HepG2 (cell line): ENCODE data around the gene CAPZA2. TPM values are rescaled to one million over a fixed set of nuclear protein-coding genes. Genes with fewer than 3 reads are reported as not detected.

Source experiments
- ATAC-seq: fragments of 200-7000 bp; cut with Tn5 transposase; 3 replicates; pipeline ENCODE4 v1.9.1; 2020; ENCODE audit warnings: mild to moderate bottlenecking, moderate library complexity
- BruUV-seq: library from RNA; stranded (reverse); fragments of 400-500 nt; replicated peaks from 2 replicates; lab custom pipeline; 2021; lab: Mats Ljungman, UMichigan
- CTCF ChIA-PET: fragments of 300-600 bp; formaldehyde crosslinking; extraction: SDS; loops from one replicate; lab custom pipeline; 2021; ENCODE audit warnings: low total read pairs, inconsistent platforms, low intra/inter-chr PET ratio; lab: Yijun Ruan, JAX
- POLR2A ChIA-PET: fragments of 350-600 bp; sonication (Branson Sonifier 250); formaldehyde crosslinking; loops from one replicate; lab custom pipeline; 2020; ENCODE audit warnings: antibody characterized with exemption, inconsistent platforms; lab: Yijun Ruan, JAX
- DNase-seq: peaks from one replicate; pipeline ENCODE4 v3.0.0-alpha.2; 2015; ENCODE audit warnings: low spot score
- FAIRE-seq: peaks from 3 replicates; lab custom pipeline; 2011; peaks lifted over from hg19 to GRCh38; lab: Jason Lieb, UNC
- H2AFZ ChIP-seq: one replicate; pipeline ENCODE4 v1.6.1; 2011; ENCODE audit warnings: low read length, inconsistent platforms
- H3K27ac ChIP-seq: fragments of 300-600 bp; 3 replicates; pipeline ENCODE4 v1.8.0; 2011; ENCODE audit warnings: mixed run types, mild to moderate bottlenecking, mixed read lengths, low read length, inconsistent platforms; ENCODE audit not compliant: insufficient read depth; ENCODE audit errors: extremely low read length
- H3K27me3 ChIP-seq, 2 experiments: fragments of 200-600 bp in 1 of 2; 2 replicates in 1 of 2; 3 replicates in 1 of 2; pipeline versions ENCODE4 v1.6.0 to v1.8.0; 2011; ENCODE audit warnings: low read length in 2 of 2, mild to moderate bottlenecking in 2 of 2, moderate library complexity in 2 of 2, inconsistent platforms in 1 of 2; ENCODE audit not compliant: insufficient read depth in 2 of 2, control insufficient read depth in 1 of 2
- H3K36me3 ChIP-seq, 2 experiments: fragments of 200-600 bp in 1 of 2; replicated peaks in 1 of 2; 2 replicates in 1 of 2; 3 replicates in 1 of 2; pipeline versions ENCODE4 v1.5.1 to v1.8.0; 2011; ENCODE audit warnings: low read length in 2 of 2, inconsistent platforms in 1 of 2; ENCODE audit not compliant: insufficient read depth in 2 of 2, control insufficient read depth in 1 of 2
- H3K4me1 ChIP-seq: 2 replicates; pipeline ENCODE4 v1.5.1; 2012; ENCODE audit warnings: low read length, inconsistent platforms; ENCODE audit not compliant: insufficient read depth
- H3K4me2 ChIP-seq: 2 replicates; pipeline ENCODE4 v1.6.0; 2011; ENCODE audit warnings: low read depth, low read length, inconsistent platforms
- H3K4me3 ChIP-seq, 3 experiments: fragments of 200-600 bp in 1 of 3; sonication (generic), shearing (Covaris generic) in 1 of 3; replicated peaks in 1 of 3; 2 replicates each; pipeline ENCODE4 v1.5.1; 2011 to 2016; ENCODE audit warnings: low read length in 3 of 3, inconsistent platforms in 2 of 3, low read depth in 2 of 3, mild to moderate bottlenecking in 2 of 3, control low read depth in 1 of 3, mixed read lengths in 1 of 3; ENCODE audit not compliant: insufficient read depth in 1 of 3
- H3K79me2 ChIP-seq: one replicate; pipeline ENCODE4 v1.6.1; 2011; ENCODE audit warnings: low read length, inconsistent platforms; ENCODE audit not compliant: insufficient read depth
- H3K9ac ChIP-seq: 2 replicates; pipeline ENCODE4 v1.6.0; 2011; ENCODE audit warnings: mild to moderate bottlenecking, low read depth, low read length, inconsistent platforms; ENCODE audit not compliant: insufficient read depth
- H3K9me3 ChIP-seq: 2 replicates; pipeline ENCODE4 v1.5.1; 2012; ENCODE audit warnings: mild to moderate bottlenecking, low read length
- H4K20me1 ChIP-seq: 2 replicates; pipeline ENCODE4 v1.6.0; 2011; ENCODE audit warnings: inconsistent platforms, mild to moderate bottlenecking, low read length, moderate library complexity; ENCODE audit not compliant: insufficient read depth
- ARID3A ChIP-seq: IDR thresholded peaks from 2 replicates; pipeline ENCODE4 v1.6.1; 2012; ENCODE audit warnings: low read depth, low read length, improper control_type of control experiment
- BCL6 ChIP-seq: IDR thresholded peaks from 2 replicates; pipeline ENCODE4 v1.6.1; 2016; ENCODE audit warnings: missing genetic modification reagents, missing compliant biosample characterization
- DPF2 ChIP-seq: sonication (generic); formaldehyde crosslinking; IDR thresholded peaks from 2 replicates; pipeline ENCODE4 v1.4.0; 2020; ENCODE audit warnings: mild to moderate bottlenecking, low read depth, missing genetic modification reagents, borderline replicate concordance
- ERF ChIP-seq: IDR thresholded peaks from 2 replicates; pipeline ENCODE4 v1.6.1; 2018; ENCODE audit warnings: missing biosample characterization, missing genetic modification reagents
- KAT8 ChIP-seq: IDR thresholded peaks from 2 replicates; pipeline ENCODE4 v1.6.1; 2016; ENCODE audit warnings: missing genetic modification reagents, missing compliant biosample characterization
- KDM4B ChIP-seq: sonication (generic); formaldehyde crosslinking; IDR thresholded peaks from 2 replicates; pipeline ENCODE4 v1.4.0; 2020; ENCODE audit warnings: missing genetic modification reagents
- TARDBP ChIP-seq: sonication (generic); formaldehyde crosslinking; IDR thresholded peaks from 2 replicates; pipeline ENCODE4 v1.8.0; 2022; ENCODE audit warnings: mild to moderate bottlenecking, missing genetic modification reagents
- ZBTB7A ChIP-seq: sonication (generic); formaldehyde crosslinking; IDR thresholded peaks from 2 replicates; pipeline ENCODE4 v1.8.0; 2022; ENCODE audit warnings: mild to moderate bottlenecking, missing genetic modification reagents
- ZNF256 ChIP-seq: sonication (generic); formaldehyde crosslinking; conservative IDR thresholded peaks from 2 replicates; pipeline ENCODE4 v1.4.0; 2020; ENCODE audit warnings: missing genetic modification reagents
- ZNF484 ChIP-seq: sonication (generic); formaldehyde crosslinking; IDR thresholded peaks from 2 replicates; pipeline ENCODE4 v1.5.1; 2020; ENCODE audit warnings: mild to moderate bottlenecking, low read depth, missing genetic modification reagents, borderline replicate concordance
- ZNF850 ChIP-seq: sonication (generic); formaldehyde crosslinking; conservative IDR thresholded peaks from 2 replicates; pipeline ENCODE4 v1.9.0; 2021; ENCODE audit warnings: mild to moderate bottlenecking, missing genetic modification reagents
- ZSCAN29 ChIP-seq: sonication (generic); formaldehyde crosslinking; conservative IDR thresholded peaks from 2 replicates; pipeline ENCODE4 v1.4.0; 2020; ENCODE audit warnings: mild to moderate bottlenecking, missing genetic modification reagents
- WGBS: methylation state at CpG from one replicate; pipeline ENCODE4 v1.1.6; 2017; ENCODE audit warnings: low lambda C conversion rate; 5-methylcytosine and 5-hydroxymethylcytosine counted together
- in situ Hi-C: cut with HindIII; loops from 2 replicates; pipeline ENCODE4 v1.10.0; 2017; ENCODE audit warnings: low pct_unique_long_range_greater_than_20kb; ENCODE audit not compliant: extremely low pct_ligation_motif_present
- intact Hi-C: fragments of 100-400 bp; cut with micrococcal nuclease; formaldehyde crosslinking; loops from one replicate; pipeline ENCODE4 v1.10.0; 2022; ENCODE audit not compliant: unreplicated experiment
- polyA plus RNA-seq, 8 experiments: library from polyadenylated mRNA; depleted of rRNA in 3 of 8; stranded (reverse) in 7 of 8; unstranded in 1 of 8; fragments of >200 nt; fragmentation: Illumina TruSeq in 4 of 8; extraction: Trizol in 4 of 8; gene quantifications; 2 replicates each; pipeline versions ENCODE4 v1.2.1 to v1.2.3, GENCODE V29; 2011 to 2016; ENCODE audit warnings: low read depth in 4 of 8, missing spikeins in 1 of 8, mixed read lengths in 1 of 8; ENCODE audit not compliant: insufficient read depth in 1 of 8
- total RNA-seq, 5 experiments: library from RNA; depleted of rRNA; stranded (reverse); fragments of >200 nt; fragmentation: Illumina TruSeq; extraction: Trizol; gene quantifications; 2 replicates each; pipeline ENCODE4 v1.2.3, GENCODE V29; 2016; ENCODE audit warnings: low read depth in 1 of 5
- TF ChIP-seq, protein P1 (sequence below): sonication (generic); formaldehyde crosslinking; IDR thresholded peaks from 2 replicates; pipeline ENCODE4 v1.4.0; 2020; ENCODE audit warnings: missing genetic modification reagents
- TF ChIP-seq, protein P2 (sequence below): sonication (generic); formaldehyde crosslinking; IDR thresholded peaks from 2 replicates; pipeline ENCODE4 v1.4.0; 2020; ENCODE audit warnings: missing genetic modification reagents, mild to moderate bottlenecking, borderline replicate concordance

Gene CAPZA2
- total and polyA plus RNA-seq, 2 of the 13 experiments (the other 11 are each of a cell fraction or from before 2014, with no cell fraction given): 38.4 to 199 TPM

DNA sequence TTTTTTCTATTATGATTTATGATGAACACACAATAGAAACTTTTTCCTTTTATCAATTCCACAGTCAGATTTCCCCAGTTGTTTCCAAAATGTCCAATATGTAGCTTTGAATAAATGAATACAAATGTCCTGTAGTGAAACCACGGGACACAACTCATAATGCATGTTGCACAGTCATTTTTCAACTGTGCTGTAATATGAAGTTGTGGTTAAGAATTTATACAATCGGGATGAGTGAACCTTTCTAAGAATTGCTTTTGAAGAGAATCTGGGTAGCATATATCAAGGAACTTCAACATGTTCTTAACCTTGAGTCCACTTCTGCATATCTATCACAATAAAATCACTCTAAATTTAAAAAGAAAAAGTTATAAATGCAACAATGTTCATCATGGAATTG lies 76.3 kb downstream of the CAPZA2 start:
- no peaks in the 10 kb centered on the region for H3K9me3 ChIP-seq
- no peak overlapping the region for H3K27ac ChIP-seq
- H3K4me3 ChIP-seq: no peak overlapping the region
- BruUV-seq: no TSS peak
- 39% methylated on average over 2 of the region's 2 CpGs for WGBS
- H3K4me1 ChIP-seq: peaks cover 35% of the 10 kb centered on the region
- intact Hi-C loops (no loop called here), in situ Hi-C loops (no loop called here)
- ChIA-PET POLR2A (no interaction called here), CTCF (no interaction called here)
- H3K4me2 ChIP-seq: no peak overlapping the region
- H3K79me2 ChIP-seq: no peaks in the 10 kb centered on the region
- FAIRE-seq (no peak), DNase-seq (no peak), ATAC-seq (no peak)
- no peak overlapping the region for H3K9ac ChIP-seq
- no peaks in the 10 kb centered on the region for H4K20me1 ChIP-seq
- no peaks in the 10 kb centered on the region for H3K36me3 ChIP-seq
- peaks cover 0 to 4% of the 10 kb centered on the region in 2 experiments; a peak in 2 of 5 replicates for H3K27me3 ChIP-seq
- no peak overlapping the region for H2AFZ ChIP-seq
- TF ChIP-seq ARID3A (no peak), BCL6 (CRISPR knock-in tag) (no peak), ZSCAN29 (CRISPR knock-in tag) (no peak), ZBTB7A (no peak), TARDBP (no peak), KDM4B (CRISPR knock-in tag) (no peak), ZNF256 (no peak), ZNF484 (CRISPR knock-in tag) (no peak), KAT8 (no peak), ZNF850 (CRISPR knock-in tag) (no peak), ERF (CRISPR knock-in tag) (no peak), DPF2 (CRISPR knock-in tag) (no peak)
- TF ChIP-seq, protein P1, sequence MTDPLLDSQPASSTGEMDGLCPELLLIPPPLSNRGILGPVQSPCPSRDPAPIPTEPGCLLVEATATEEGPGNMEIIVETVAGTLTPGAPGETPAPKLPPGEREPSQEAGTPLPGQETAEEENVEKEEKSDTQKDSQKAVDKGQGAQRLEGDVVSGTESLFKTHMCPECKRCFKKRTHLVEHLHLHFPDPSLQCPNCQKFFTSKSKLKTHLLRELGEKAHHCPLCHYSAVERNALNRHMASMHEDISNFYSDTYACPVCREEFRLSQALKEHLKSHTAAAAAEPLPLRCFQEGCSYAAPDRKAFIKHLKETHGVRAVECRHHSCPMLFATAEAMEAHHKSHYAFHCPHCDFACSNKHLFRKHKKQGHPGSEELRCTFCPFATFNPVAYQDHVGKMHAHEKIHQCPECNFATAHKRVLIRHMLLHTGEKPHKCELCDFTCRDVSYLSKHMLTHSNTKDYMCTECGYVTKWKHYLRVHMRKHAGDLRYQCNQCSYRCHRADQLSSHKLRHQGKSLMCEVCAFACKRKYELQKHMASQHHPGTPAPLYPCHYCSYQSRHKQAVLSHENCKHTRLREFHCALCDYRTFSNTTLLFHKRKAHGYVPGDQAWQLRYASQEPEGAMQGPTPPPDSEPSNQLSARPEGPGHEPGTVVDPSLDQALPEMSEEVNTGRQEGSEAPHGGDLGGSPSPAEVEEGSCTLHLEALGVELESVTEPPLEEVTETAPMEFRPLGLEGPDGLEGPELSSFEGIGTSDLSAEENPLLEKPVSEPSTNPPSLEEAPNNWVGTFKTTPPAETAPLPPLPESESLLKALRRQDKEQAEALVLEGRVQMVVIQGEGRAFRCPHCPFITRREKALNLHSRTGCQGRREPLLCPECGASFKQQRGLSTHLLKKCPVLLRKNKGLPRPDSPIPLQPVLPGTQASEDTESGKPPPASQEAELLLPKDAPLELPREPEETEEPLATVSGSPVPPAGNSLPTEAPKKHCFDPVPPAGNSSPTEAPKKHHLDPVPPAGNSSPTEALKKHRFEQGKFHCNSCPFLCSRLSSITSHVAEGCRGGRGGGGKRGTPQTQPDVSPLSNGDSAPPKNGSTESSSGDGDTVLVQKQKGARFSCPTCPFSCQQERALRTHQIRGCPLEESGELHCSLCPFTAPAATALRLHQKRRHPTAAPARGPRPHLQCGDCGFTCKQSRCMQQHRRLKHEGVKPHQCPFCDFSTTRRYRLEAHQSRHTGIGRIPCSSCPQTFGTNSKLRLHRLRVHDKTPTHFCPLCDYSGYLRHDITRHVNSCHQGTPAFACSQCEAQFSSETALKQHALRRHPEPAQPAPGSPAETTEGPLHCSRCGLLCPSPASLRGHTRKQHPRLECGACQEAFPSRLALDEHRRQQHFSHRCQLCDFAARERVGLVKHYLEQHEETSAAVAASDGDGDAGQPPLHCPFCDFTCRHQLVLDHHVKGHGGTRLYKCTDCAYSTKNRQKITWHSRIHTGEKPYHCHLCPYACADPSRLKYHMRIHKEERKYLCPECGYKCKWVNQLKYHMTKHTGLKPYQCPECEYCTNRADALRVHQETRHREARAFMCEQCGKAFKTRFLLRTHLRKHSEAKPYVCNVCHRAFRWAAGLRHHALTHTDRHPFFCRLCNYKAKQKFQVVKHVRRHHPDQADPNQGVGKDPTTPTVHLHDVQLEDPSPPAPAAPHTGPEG (CRISPR knock-in tag): no peak
- TF ChIP-seq, protein P2, sequence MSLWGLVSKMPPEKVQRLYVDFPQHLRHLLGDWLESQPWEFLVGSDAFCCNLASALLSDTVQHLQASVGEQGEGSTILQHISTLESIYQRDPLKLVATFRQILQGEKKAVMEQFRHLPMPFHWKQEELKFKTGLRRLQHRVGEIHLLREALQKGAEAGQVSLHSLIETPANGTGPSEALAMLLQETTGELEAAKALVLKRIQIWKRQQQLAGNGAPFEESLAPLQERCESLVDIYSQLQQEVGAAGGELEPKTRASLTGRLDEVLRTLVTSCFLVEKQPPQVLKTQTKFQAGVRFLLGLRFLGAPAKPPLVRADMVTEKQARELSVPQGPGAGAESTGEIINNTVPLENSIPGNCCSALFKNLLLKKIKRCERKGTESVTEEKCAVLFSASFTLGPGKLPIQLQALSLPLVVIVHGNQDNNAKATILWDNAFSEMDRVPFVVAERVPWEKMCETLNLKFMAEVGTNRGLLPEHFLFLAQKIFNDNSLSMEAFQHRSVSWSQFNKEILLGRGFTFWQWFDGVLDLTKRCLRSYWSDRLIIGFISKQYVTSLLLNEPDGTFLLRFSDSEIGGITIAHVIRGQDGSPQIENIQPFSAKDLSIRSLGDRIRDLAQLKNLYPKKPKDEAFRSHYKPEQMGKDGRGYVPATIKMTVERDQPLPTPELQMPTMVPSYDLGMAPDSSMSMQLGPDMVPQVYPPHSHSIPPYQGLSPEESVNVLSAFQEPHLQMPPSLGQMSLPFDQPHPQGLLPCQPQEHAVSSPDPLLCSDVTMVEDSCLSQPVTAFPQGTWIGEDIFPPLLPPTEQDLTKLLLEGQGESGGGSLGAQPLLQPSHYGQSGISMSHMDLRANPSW (CRISPR knock-in tag): no peak
